ENCODE data around the gene ATP5PO.
"Not testable (repeated sequence)": the region's sequence is repeated elsewhere in the genome, so short reads cannot be mapped to it uniquely, and the experiment has no call there.

ATP5PO gene

DNA sequence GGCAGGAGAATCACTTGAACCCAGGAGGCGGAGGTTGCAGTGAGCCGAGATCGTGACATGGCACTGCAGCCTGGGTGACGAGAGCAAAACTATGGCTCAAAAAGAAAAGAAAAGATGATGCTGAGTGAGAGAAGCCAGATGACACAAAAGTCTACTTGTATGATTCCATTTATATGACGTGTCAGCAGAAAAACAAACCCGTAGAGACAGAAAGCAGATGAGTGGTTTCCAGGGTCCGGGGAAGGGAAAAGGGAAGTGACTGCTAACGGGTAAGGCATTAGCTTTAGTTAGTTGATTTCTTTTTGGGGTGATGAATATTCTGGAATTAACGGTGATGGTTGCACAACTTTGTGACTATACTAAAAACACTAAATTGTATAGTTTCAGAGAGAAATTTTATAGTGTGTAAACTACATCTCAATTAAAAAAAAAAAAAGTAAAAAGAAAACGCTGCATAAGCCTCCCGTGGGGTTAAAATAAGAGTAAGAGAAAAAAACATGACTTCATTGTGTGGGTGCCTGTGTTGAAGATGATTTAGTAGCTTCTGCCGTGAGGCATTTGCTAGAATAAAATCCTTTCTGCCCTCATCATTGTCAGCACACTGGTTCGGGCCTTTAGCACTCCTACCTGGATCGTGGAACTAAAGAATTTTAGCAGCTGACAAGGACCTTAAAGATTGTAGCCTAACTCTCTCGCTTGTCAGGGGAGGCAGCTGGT is 24.7 kb upstream of the ATP5PO start:
- no peak for DNase-seq

DNA sequence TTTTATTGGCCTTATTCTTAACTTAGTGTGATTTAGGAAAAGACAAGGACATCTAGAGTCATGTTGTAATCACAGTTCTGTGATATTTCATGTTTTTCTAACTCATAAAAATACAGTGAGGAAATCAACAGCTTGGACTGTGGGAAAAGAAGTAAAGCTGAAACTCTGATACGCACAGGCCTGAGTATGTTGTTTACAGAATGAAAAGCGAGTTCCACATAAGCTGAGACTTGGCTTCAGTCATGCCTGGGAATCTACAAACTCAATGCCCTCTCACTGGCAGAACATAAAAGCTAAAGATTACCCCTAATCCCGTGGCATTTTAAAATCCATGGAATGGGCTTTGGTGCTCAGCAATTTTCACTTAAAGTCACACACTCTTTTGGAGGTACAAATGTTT is 23.6 kb upstream of the ATP5PO start:
- DNase-seq = no peak

DNA sequence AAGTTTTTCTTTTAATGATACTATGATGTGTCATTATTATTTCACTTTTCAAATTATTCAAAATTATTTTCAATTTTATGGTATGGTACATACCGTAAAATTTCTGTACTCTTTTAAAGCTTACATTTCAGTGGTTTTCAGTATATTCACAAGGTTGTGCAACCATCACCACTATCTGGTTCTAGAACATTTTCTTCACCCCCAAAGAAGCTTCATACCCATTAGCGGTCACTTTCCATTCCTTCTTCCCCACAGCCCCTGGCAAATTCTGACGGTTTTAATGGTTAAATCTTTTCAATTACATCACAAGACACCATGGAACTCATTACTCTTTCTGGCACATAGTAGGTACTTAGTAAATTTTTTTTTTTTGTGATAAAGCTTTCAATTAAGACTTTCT is 22.8 kb upstream of the ATP5PO start:
- DNase-seq = no peak

DNA sequence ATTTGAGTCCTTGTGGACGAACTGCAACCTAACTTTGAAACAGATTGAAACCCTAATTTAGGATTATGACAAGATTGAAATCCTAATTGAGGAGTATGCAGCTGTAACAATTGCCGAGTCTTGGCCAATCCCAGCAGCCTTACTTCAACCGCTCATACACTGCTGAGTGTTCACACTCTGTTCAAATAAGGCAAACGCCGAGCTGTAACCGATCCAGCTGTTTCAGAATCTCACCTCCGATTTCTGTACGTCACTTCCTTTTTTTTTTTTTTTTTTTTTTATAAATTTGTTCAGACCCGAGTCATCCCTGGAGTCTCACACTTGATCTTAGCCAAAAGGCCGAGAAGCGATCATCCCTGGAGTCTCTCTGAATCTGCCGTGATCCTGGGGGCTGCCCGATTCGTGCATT is 22.3 kb upstream of the ATP5PO start:
- DNase-seq = peak in 1 of 2 experiments; percentile 13

DNA sequence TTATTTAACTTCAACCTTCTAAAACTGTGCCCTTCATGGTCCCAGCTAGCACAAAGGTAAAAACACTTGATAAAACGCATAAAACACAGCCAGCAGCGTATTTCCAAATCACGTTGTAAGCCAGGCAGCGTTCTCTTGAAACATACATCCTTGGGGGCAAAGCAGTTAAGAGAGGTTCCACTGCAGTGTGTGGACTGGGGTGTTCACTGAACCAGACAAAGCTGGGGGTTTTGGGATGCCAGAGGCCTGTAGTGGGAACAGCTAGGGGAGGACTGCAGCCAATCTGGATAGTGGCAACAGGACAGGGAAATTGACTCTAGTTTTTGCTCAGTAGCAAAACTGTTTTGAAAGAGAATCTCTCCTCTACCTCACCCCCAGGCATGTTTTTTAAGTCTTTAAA is 21.5 kb upstream of the ATP5PO start:
- no peak for DNase-seq

DNA sequence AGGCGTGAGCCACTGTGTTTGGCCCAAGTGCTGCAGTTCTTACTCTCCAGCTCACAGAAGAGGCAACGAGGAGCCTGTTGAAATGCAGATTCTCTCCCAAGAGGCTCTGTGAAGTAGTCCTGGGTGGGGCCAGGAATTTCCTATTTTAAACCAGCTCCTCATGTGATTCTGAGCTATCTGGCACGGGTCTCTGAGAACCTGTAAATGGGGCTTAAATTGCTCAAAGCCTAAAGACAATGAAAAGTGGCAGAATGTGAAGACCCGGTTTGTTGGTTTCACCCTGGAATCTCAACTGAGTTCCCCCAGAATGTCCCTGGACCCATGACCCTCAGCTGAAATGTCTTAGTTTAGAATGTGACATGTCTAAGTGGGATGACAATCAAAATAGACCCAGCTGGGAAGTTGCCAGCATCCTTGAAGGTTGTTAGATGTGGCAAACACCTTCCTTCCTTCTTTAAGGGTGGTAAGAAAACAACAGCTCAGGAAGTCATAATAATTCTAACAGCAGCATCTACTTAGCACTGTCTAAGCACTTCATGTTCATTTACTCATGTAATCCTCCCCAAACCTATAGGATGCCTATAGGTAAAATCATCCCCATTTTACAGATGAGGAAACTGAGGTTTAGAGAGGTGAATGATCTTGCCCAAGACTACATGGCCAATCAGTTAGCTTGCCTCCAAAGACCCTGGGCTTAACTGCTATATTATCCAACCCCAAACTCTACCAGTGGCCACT is 20.9 kb upstream of the ATP5PO start:
- no peak for DNase-seq

DNA sequence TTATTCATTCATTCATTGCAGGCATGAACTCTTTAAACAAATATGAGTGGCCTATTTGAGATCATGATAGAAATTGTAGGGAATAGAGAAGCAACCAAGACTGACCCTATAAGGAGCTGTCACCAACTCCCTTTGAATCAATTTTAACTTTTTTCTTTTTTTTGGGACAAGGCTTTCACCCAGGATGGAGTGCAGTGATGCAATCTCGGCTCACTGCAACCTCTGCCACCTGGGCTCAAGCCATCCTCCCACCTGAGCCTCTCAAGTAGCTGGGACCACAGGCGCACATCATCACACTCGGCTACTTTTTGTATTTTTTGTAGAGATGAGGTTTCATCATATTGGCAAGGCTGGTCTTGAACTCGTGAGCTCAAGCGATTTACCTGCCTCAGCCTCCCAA is 17.1 kb upstream of the ATP5PO start:
- no peak for DNase-seq

DNA sequence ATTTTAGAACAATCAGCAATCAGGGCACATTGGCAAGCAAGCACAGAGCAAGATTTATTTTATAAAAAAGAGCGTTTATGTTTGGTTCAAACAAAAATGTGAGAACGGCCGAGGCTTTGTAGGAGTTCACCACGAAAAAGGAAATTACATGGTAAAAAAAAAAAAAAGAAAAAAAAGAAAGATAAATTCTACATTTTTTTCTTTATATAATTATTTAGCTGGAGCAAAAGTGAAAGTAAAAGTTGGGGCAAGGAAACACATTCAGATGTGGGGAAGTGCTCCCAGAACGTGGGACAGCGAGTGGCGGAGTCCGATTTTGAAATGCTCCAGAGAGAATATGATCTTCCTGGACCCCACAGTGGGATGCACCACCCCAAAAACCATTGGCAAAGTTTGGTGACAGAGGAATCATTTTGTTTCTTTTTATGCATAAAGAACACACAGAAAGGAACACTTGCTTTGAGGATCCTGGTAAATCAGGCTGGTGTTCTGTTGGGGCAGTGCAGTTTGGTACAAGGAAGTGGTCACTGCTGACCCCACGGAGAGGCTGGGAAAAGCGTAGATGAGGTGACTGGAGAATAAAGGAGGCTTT is 16.3 kb upstream of the ATP5PO start:
- no peak for DNase-seq

DNA sequence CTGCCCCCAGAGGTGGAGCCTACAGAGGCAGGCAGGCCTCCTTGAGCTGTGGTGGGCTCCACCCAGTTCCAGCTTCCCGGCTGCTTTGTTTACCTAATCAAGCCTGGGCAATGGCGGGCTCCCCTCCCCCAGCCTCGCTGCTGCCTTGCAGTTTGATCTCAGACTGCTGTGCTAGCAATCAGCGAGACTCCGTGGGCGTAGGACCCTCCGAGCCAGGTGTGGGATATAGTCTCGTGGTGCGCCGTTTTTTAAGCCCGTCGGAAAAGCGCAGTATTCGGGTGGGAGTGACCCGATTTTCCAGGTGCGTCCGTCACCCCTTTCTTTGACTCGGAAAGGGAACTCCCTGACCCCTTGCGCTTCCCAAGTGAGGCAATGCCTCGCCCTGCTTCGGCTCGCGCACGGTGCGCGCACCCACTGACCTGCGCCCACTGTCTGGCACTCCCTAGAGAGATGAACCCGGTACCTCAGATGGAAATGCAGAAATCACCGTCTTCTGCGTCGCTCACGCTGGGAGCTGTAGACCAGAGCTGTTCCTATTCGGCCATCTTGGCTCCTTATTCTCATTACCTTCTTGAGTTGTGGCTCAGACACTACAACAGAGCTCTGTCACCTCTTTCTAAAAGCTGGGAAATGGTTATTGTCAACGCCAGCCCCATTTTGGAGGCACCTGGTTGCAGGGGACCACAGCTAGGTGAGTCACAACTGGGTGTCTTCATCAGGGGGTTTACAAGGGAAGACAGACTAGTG is 15.6 kb upstream of the ATP5PO start:
- DNase-seq = peak; percentile 62

DNA sequence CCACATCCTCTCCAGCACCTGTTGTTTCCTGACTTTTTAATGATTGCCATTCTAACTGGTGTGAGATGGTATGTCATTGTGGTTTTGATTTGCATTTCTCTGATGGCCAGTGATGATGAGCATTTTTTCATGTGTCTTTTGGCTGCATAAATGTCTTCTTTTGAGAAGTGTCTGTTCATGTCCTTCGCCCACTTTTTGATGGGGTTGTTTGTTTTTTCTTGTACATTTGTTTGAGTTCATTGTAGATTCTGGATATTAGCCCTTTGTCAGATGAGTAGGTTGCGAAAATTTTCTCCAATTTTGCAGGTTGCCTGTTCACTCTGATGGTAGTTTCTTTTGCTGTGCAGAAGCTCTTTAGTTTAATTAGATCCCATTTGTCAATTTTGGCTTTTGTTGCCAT is 10.6 kb upstream of the ATP5PO start:
- DNase-seq = not testable (repeated sequence)

DNA sequence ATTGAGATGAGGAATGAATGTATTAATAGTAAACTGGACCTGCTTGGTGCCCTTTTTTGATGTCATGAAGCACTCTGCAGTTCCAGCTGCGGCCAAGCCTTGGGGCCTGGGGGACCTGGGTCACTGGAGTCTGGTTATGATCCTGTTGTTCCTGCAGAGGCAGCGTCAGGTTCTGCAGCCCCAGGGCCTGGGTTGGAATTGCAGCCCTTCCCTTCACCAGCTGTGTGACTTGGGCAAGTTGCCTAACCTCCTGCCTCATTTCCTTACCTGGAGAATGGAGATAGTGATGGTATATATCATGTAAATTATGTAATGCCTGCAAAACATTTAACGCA is 9.1 kb upstream of the ATP5PO start:
- no peak for DNase-seq

DNA sequence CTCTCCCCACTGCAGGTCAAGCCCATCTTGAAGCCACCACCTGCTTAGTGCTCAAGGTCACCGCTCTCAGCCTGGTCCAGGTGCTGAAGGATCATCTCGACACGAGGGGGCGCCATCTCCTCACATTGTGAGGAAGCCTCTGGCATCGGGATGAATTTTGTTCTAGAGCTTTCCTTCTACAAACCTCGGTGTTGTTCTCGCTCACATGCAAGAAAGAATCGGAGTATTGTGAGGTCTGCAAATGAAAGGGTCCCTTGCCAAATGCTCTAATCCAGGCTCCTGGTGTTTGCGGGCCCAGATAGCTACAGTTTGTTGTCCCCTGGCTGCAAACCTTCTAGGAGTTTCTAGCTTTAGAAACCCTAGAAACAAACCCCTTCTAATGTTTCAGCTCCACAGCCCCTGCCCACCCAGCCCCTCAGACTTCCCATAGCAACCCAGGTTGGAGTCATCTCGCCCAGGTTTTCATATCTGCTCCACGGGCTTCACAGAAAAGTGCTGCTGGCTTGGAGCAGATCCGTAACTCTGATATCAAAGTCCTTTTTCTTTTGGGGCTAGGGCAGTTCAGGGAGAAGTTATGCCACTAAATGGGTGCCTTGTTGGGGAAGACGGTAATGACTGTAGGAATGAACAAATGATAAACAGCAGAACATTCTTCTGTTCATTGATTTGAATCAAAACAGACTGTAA is 8.6 kb upstream of the ATP5PO start:
- peak; percentile 89 to 94 for DNase-seq

DNA sequence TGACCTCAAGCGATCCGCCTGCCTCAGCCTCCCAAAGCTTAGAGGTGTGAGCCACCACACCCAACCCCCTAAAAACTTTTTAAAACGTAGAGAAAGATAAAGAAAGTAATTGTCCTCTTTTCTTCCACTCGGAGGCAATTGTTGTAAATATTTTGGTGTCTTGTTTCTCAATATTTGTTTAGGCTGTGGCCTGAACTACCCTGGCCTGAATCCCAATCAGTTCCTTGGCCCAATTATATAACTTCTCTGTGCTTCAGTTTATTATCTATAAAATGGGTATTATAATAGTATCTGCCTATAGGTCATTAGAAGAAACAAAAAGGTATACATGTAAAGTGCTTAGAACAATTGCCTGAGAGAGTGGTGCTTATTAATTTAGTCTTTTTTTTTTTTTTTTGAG is 1.8 kb upstream of the ATP5PO start:
- DNase-seq = no peak

DNA sequence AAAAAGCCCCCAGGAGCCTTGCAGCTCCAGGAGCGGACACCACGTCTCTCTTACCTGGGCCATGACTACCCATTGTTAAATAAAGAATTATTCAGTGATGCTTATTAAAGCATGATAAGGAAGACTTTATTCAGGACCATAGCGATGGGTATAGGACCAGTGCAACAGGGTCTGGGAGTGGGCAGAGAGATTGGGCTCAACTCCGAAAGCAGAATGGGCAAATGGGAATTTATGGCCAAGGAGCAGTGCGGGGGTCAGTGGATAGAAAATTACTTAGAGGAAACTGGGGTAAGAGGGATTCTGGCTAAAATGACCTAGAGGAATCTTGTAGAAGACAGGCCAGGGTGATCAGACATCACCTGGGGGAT is 580 bp upstream of the ATP5PO start:
- DNase-seq = no peak

DNA sequence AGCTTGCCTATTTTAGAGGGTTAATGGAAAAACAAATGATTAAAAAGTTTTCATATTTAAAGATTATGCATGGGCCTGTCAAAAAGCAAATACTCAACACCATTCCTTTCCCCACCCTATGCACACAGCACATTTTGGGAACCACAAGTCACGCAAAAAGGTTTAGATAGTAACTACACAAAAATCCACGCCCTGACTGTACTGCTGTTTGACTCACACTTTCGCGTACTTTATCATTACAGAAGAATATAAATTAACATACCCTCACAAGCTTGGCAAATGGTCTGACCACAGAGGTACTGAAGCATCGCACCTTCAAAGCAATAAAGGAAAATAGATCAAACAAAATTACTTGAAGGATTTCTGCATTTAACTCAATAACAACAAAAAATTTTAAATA is 1.4 kb downstream of the ATP5PO start:
- no peak for DNase-seq

DNA sequence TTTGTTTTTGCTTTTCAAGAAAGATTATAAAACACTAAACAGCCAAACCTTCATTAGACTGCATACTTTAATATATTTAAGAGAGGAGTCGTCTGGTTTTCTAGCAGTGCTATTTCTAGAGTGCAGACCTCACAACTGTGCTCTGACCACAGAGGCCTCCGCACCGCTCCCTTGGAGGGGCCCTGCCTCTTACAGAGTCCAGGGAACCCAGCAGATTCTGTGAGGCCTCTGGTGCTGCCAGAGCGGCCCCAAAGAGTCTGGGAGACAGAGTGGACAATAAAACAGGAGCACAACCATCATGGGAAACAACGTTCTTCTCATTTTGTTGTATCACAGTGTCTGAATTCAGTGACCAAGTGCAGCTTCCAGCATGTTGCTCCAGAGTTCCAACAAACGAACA is 5.8 kb downstream of the ATP5PO start:
- no peak for DNase-seq

DNA sequence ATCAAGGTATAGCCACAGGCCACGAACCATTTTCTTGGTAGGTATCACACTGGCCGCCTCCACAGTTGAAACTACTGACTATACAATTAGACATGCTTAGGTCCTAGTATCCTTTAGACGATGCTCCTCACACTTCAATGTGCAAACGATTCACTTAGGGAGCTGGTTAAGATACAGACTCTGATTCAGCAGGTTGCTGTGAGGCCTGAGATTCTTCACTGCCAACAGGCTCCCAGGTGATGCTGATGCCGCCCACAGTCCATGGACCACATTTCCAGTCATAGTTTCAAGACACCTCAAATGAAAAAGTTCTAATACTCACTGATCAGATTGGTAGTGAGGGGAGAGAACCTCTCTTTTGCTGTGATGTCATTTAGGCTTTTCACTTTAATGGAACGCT is 6.8 kb downstream of the ATP5PO start:
- no peak for DNase-seq

DNA sequence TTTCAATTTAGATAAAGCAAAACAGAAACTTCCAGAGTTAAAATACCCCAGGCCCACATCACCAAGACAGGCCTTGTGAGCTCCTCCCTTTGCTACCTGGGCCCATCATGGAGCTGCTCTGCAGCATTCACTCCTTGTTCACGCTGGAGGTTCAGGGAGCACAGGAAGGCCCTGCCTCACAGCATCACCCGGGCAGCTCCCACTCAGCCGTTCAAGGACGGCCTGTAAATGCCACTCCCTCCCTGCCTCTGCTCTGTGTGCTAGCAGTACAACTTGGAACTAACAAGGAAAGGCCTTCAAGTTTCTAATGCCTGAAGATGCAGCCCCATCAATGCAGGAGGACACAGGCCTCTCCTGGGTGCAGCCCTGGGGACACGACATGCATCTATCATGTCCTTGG is 11.6 kb downstream of the ATP5PO start:
- no peak for DNase-seq

DNA sequence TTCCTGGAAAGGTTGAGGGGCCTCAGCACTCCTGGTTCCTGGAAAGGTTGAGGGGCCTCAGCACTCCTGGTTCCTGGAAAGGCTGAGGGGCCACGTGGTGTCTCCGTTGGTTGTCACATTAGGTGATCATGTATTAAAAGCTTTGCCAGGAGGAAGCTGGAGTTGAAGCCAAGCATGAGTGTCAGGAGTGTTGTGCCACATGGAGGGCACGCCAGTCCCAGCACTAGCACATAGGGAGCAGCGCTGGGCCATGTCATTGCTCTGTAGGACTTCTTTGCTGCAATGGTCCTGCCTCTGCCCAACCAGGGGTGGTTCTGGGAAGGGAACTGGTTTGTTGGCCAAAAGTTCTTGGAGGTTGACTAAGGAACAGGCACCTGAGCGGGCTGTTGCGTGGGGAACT is 13.3 kb downstream of the ATP5PO start:
- no peak for DNase-seq

DNA sequence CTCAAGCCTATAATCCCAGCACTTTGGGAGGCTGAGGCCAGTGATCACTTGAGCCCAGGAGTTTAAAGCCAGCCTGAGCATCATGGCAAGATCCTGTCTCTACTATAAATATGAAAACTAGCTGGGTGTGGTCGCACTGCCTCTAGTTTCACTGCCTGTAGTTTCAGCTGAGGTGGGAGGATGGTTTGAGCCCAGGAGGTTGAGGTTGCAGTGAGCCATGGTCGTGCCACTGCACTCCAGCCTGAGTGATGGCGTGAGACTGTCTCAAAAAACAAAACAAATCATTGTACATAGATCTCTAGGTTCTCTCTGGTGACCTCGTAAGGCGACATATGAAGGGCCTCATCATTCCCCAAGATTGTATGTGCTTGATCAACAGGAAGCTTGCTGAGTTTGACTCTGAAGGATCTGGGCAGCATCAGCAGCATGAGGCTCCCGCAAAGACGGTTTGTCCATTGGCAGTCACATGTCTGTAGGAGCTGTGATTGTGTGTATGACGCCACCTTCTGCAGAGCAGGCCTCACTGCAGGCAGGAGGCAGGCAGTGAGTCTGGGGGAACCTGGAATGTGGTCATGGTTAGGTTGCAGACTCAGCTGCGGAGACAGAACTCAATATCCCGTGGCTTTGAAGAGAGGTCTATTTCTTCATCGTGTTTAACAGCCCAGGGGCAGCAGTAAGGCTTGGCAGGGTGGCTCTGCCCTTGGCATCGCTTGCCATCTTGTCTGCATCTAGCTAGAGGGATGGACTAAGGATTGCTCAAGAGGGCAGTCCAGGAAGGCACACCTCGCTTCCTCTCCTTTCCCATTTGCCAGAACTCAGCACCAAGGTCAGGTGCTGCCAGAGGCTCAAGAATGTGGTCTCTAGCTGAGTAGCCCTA is 14.0 kb downstream of the ATP5PO start:
- DNase-seq = no peak

DNA sequence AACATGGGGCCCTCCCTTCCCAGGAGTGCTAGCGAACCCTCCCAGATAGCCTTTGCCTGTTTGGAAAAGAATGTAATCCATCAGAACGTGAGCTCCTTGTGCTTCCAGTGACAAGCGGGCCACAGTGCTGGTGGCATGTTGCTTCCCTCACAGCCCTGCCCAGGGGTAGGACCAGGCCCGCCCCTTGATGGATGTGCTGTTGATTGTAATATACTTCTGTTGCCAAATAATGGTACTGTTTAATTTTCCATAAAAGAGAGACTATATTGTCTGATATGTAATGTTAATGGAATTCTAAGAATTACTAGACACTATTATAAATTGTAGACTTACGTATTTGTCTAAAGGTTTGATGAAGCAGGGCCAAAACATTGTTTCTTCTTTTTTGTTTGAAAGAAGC is 16.4 kb downstream of the ATP5PO start:
- DNase-seq = no peak

DNA sequence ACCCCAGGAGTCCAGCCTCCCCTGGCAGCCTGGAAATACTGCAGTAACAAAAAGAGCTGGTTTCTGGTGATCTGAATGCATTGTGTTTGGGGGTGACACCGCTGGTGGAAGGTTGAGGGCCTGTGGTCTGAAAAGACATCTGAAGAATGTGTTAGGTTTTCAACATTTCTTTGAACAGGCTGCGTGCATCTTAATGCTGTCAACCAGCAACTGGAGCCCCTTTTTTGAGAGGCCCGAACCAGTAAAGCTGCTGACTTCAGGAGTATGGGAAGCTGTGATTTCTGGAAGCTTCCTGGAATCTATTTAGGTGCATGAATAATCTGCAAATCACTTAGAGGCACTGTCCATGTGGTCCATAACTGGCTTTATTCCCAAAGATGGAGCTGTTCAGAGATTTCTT is 17.0 kb downstream of the ATP5PO start:
- no peak for DNase-seq
